Calu3 (cell line): ENCODE measurements around the gene RIMBP2. TPM values are rescaled to one million over a fixed set of nuclear protein-coding genes. Genes with fewer than 3 reads are reported as not detected.
"Not testable (repeated sequence)": the region's sequence is repeated elsewhere in the genome, so short reads cannot be mapped to it uniquely, and the experiment has no call there.

Experiments used
- BruUV-seq: library from RNA; stranded (reverse); fragments of 400-500 nt; replicated peaks from 2 replicates; lab custom pipeline; 2021; lab: Mats Ljungman, UMichigan
- CTCF ChIA-PET: fragments of 300-600 bp; sonication (Branson Sonifier 250); formaldehyde crosslinking; loops from one replicate; lab custom pipeline; 2022; ENCODE audit warnings: antibody characterized with exemption; lab: Charles Lee
- DNase-seq: peaks from one replicate; pipeline ENCODE4 v3.0.0; 2022
- H3K27ac Mint-ChIP-seq: one replicate; pipeline ENCODE4 v1.8.0; 2022; ENCODE audit warnings: mixed read lengths; ENCODE audit not compliant: unreplicated experiment
- H3K27me3 Mint-ChIP-seq: one replicate; pipeline ENCODE4 v1.8.0; 2022; ENCODE audit warnings: mixed read lengths; ENCODE audit not compliant: unreplicated experiment
- H3K36me3 Mint-ChIP-seq: one replicate; pipeline ENCODE4 v1.8.0; 2022; ENCODE audit warnings: mild to moderate bottlenecking, moderate library complexity, mixed read lengths; ENCODE audit not compliant: insufficient read depth, unreplicated experiment
- H3K4me1 Mint-ChIP-seq: one replicate; pipeline ENCODE4 v1.8.0; 2022; ENCODE audit warnings: mild to moderate bottlenecking, low read depth, mixed read lengths; ENCODE audit not compliant: unreplicated experiment
- H3K4me3 Mint-ChIP-seq: one replicate; pipeline ENCODE4 v1.8.0; 2022; ENCODE audit warnings: mild to moderate bottlenecking, low read depth, moderate library complexity, mixed read lengths; ENCODE audit not compliant: unreplicated experiment
- H3K9me3 Mint-ChIP-seq: one replicate; pipeline ENCODE4 v1.8.0; 2022; ENCODE audit warnings: low read depth, mixed read lengths; ENCODE audit not compliant: unreplicated experiment
- CTCF ChIP-seq: fragments of 200-600 bp; IDR thresholded peaks from one replicate; pipeline ENCODE4 v1.8.0; 2022; ENCODE audit warnings: antibody characterized with exemption; ENCODE audit not compliant: unreplicated experiment
- intact Hi-C: fragments of 100-400 bp; cut with micrococcal nuclease; formaldehyde crosslinking; loops from one replicate; pipeline ENCODE4 v1.10.0; 2022; ENCODE audit not compliant: unreplicated experiment
- total RNA-seq: library from RNA; stranded (reverse); gene quantifications from 2 replicates; pipeline ENCODE4 v1.2.3, GENCODE V29; 2022

RIMBP2 gene
- total RNA-seq, 1 experiment from 2014 or later: 6.1 TPM

GRCh38 chr12:130752692-130753230 lies 36.7 kb upstream of the RIMBP2 start:
- BruUV-seq: no TSS peak
- H3K27me3 Mint-ChIP-seq: peaks cover 20% of the 10 kb centered on the region
- no peak for TF ChIP-seq CTCF
- no peak overlapping the region for H3K4me3 Mint-ChIP-seq
- no peak for DNase-seq
- CTCF ChIA-PET: no interaction called here
- peaks cover 8% of the 10 kb centered on the region for H3K36me3 Mint-ChIP-seq
- H3K27ac Mint-ChIP-seq: no peak overlapping the region
- H3K4me1 Mint-ChIP-seq: no peaks in the 10 kb centered on the region
- peaks cover 5% of the 10 kb centered on the region for H3K9me3 Mint-ChIP-seq
- intact Hi-C loops: no loop called here

GRCh38 chr12:130752037-130752436 lies 35.9 kb upstream of the RIMBP2 start:
- H3K4me3 Mint-ChIP-seq, DNase-seq, H3K36me3 Mint-ChIP-seq, H3K27ac Mint-ChIP-seq, intact Hi-C loops, BruUV-seq, CTCF ChIA-PET, H3K4me1 Mint-ChIP-seq, H3K9me3 Mint-ChIP-seq: not testable (repeated sequence)
- peaks cover 26% of the 10 kb centered on the region for H3K27me3 Mint-ChIP-seq

GRCh38 chr12:130748786-130749185 lies 32.7 kb upstream of the RIMBP2 start:
- intact Hi-C loops: loop anchor here (5.0 kb wide), 2 partner anchors 346 to 411 kb away; partner anchors contain the start of gene PIWIL1
- no peak overlapping the region for H3K4me3 Mint-ChIP-seq
- no peak for DNase-seq
- H3K36me3 Mint-ChIP-seq: peaks cover 8% of the 10 kb centered on the region
- no peaks in the 10 kb centered on the region for H3K4me1 Mint-ChIP-seq
- no peaks in the 10 kb centered on the region for H3K9me3 Mint-ChIP-seq
- CTCF ChIA-PET: interaction anchor here (0.6 to 1.3 kb wide), 2 partner anchors 11 to 513 kb away, joined by 3 read pairs; no protein-coding TSS in a partner anchor
- no peak for TF ChIP-seq CTCF
- no peak overlapping the region for H3K27ac Mint-ChIP-seq
- peaks cover 26% of the 10 kb centered on the region for H3K27me3 Mint-ChIP-seq
- no TSS peak for BruUV-seq

- TF ChIP-seq CTCF: peak; percentile 90
- BruUV-seq: no TSS peak
- no peak overlapping the region for H3K27ac Mint-ChIP-seq
- intact Hi-C loops: loop anchor here (5.0 kb wide), 2 partner anchors 346 to 411 kb away; partner anchors contain the start of gene PIWIL1
- no peaks in the 10 kb centered on the region for H3K9me3 Mint-ChIP-seq
- CTCF ChIA-PET: interaction anchor here (0.6 to 1.3 kb wide), 2 partner anchors 12 to 513 kb away, joined by 3 read pairs; no protein-coding TSS in a partner anchor
- peaks cover 26% of the 10 kb centered on the region for H3K27me3 Mint-ChIP-seq
- no peaks in the 10 kb centered on the region for H3K4me1 Mint-ChIP-seq
- peak; percentile 85 for DNase-seq
- H3K36me3 Mint-ChIP-seq: peaks cover 8% of the 10 kb centered on the region
- no peak overlapping the region for H3K4me3 Mint-ChIP-seq
These were observed 32.0 kb upstream of the RIMBP2 start for GRCh38 chr12:130747867-130748740.
